Neural cell (in vitro differentiated cells): ENCODE results near the gene EPB42. TPM values are rescaled to one million over a fixed set of nuclear protein-coding genes. Genes with fewer than 3 reads are reported as not detected.
"Not testable (repeated sequence)": the region's sequence is repeated elsewhere in the genome, so short reads cannot be mapped to it uniquely, and the experiment has no call there.

Experiments
- H2AFZ ChIP-seq: fragments of 200-600, 300-800 bp; sonication (generic), shearing (Covaris generic); 2 replicates; pipeline ENCODE4 v1.6.0; 2014; ENCODE audit warnings: low read depth, mild to moderate bottlenecking, antibody characterized with exemption, low read length, moderate library complexity
- H3F3A ChIP-seq: fragments of 200-600 bp; shearing (Covaris generic); 2 replicates; pipeline ENCODE4 v1.6.1; 2016; ENCODE audit warnings: mild to moderate bottlenecking, moderate library complexity, mixed read lengths, antibody characterized with exemption, low read length; ENCODE audit not compliant: insufficient read depth, poor library complexity, severe bottlenecking
- H3K27ac ChIP-seq: fragments of 200-600, 300-800 bp; sonication (generic), shearing (Covaris generic); 2 replicates; pipeline ENCODE4 v1.5.1; 2014; ENCODE audit warnings: mild to moderate bottlenecking, low read length, moderate library complexity
- H3K27me3 ChIP-seq: fragments of 300-800, 200-600 bp; sonication (generic), shearing (Covaris generic); 2 replicates; pipeline ENCODE4 v1.6.0; 2014; ENCODE audit warnings: mild to moderate bottlenecking, low read depth, low read length, moderate library complexity; ENCODE audit not compliant: insufficient read depth
- H3K36me3 ChIP-seq: fragments of 300-800, 200-600 bp; sonication (generic), shearing (Covaris generic); 2 replicates; pipeline ENCODE4 v1.5.1; 2014; ENCODE audit warnings: mild to moderate bottlenecking, antibody characterized with exemption, low read length, moderate library complexity; ENCODE audit not compliant: insufficient read depth
- H3K4me2 ChIP-seq: fragments of 300-800, 200-600 bp; sonication (generic), shearing (Covaris generic); 2 replicates; pipeline ENCODE4 v1.6.0; 2014; ENCODE audit warnings: mild to moderate bottlenecking, low read length
- H3K4me3 ChIP-seq: fragments of 300-800, 200-600 bp; sonication (generic), shearing (Covaris generic); 2 replicates; pipeline ENCODE4 v1.5.1; 2014; ENCODE audit warnings: mild to moderate bottlenecking, low read length, moderate library complexity
- H3K79me2 ChIP-seq: fragments of 200-600 bp; shearing (Covaris generic); replicated peaks from 2 replicates; pipeline ENCODE4 v1.6.0; 2014; ENCODE audit warnings: mild to moderate bottlenecking, low read length, moderate library complexity; ENCODE audit not compliant: insufficient read depth
- H3K9ac ChIP-seq: fragments of 300-800, 200-600 bp; sonication (generic), shearing (Covaris generic); 2 replicates; pipeline ENCODE4 v1.6.1; 2016; ENCODE audit warnings: mild to moderate bottlenecking, low read length, mixed read lengths
- H3K9me2 ChIP-seq: fragments of 200-600 bp; shearing (Covaris generic); 2 replicates; pipeline ENCODE4 v1.6.1; 2016; ENCODE audit warnings: mild to moderate bottlenecking, low read length, mixed read lengths; ENCODE audit not compliant: insufficient read depth
- H3K9me3 ChIP-seq: fragments of 200-600, 300-800 bp; sonication (generic), shearing (Covaris generic); 2 replicates; pipeline ENCODE4 v1.6.1; 2016; ENCODE audit warnings: mild to moderate bottlenecking, mixed run types, low read length, moderate library complexity, mixed read lengths
- H4K20me1 ChIP-seq: fragments of 200-600 bp; shearing (Covaris generic); 2 replicates; pipeline ENCODE4 v1.6.1; 2016; ENCODE audit warnings: mild to moderate bottlenecking, mixed run types; ENCODE audit not compliant: insufficient read depth
- CTCF ChIP-seq: fragments of 450-650 bp; IDR thresholded peaks from 2 replicates; pipeline ENCODE4 v1.5.1; 2014; ENCODE audit warnings: antibody characterized with exemption, mild to moderate bottlenecking, moderate library complexity; ENCODE audit not compliant: poor library complexity, severe bottlenecking
- EP300 ChIP-seq: fragments of 450-650 bp; conservative IDR thresholded peaks from 2 replicates; pipeline ENCODE4 v1.6.1; 2014; ENCODE audit warnings: antibody characterized with exemption, mild to moderate bottlenecking, moderate library complexity; ENCODE audit not compliant: poor library complexity, severe bottlenecking
- EZH2 ChIP-seq: fragments of 200-600, 300-800 bp; shearing (Covaris generic), sonication (generic); IDR thresholded peaks from 2 replicates; pipeline ENCODE4 v1.6.1; 2014; ENCODE audit warnings: antibody characterized with exemption, low read length, borderline replicate concordance, mild to moderate bottlenecking; ENCODE audit not compliant: insufficient read depth, poor library complexity, severe bottlenecking
- MXI1 ChIP-seq: fragments of 450-650 bp; conservative IDR thresholded peaks from 2 replicates; pipeline ENCODE4 v1.6.1; 2014; ENCODE audit warnings: antibody characterized with exemption, mild to moderate bottlenecking; ENCODE audit not compliant: poor library complexity, severe bottlenecking
- POLR2AphosphoS5 ChIP-seq: IDR thresholded peaks from 2 replicates; pipeline ENCODE4 v1.6.1; 2012
- RAD21 ChIP-seq: fragments of 450-650 bp; conservative IDR thresholded peaks from 2 replicates; pipeline ENCODE4 v1.6.1; 2014; ENCODE audit warnings: antibody characterized with exemption, mild to moderate bottlenecking, moderate library complexity
- REST ChIP-seq: IDR thresholded peaks from 2 replicates; pipeline ENCODE4 v1.6.1; 2012; ENCODE audit warnings: borderline replicate concordance
- SMC3 ChIP-seq: fragments of 450-650 bp; conservative IDR thresholded peaks from 2 replicates; pipeline ENCODE4 v1.6.1; 2014; ENCODE audit warnings: antibody characterized with exemption, mild to moderate bottlenecking, moderate library complexity; ENCODE audit not compliant: poor library complexity
- TAF1 ChIP-seq: IDR thresholded peaks from 2 replicates; pipeline ENCODE4 v1.6.1; 2012; ENCODE audit warnings: low read depth
- polyA plus RNA-seq: library from polyadenylated mRNA; depleted of rRNA; stranded (reverse); fragments of >200 nt; gene quantifications from 2 replicates; pipeline ENCODE4 v1.2.3, GENCODE V29; 2014

EPB42 gene
- polyA plus RNA-seq, 1 donor from 2014 or later: not detected

- no peak for TF ChIP-seq EP300
- TF ChIP-seq SMC3: no peak
Measured at GRCh38 chr15:43169888-43170287, 50.9 kb downstream of the EPB42 start (continued).

GRCh38 chr15:43168192-43169107, 52.4 kb downstream of the EPB42 start:
- TF ChIP-seq EP300: no peak
- TF ChIP-seq MXI1: no peak
- TF ChIP-seq CTCF: no peak
- TF ChIP-seq SMC3: no peak
- no peak for TF ChIP-seq TAF1
- TF ChIP-seq REST: no peak
- TF ChIP-seq EZH2: no peak
- no peak for TF ChIP-seq RAD21
- no peak for TF ChIP-seq POLR2AphosphoS5

GRCh38 chr15:43167261-43167660, 53.6 kb downstream of the EPB42 start:
- H3K9ac ChIP-seq, H3K36me3 ChIP-seq, H3K9me2 ChIP-seq, H3K79me2 ChIP-seq, H3K27ac ChIP-seq, H4K20me1 ChIP-seq, H3K4me2 ChIP-seq, H3K27me3 ChIP-seq, H3K4me3 ChIP-seq, H3F3A ChIP-seq, H2AFZ ChIP-seq, H3K9me3 ChIP-seq: not testable (repeated sequence)

More at GRCh38 chr15:43168192-43169107, 52.4 kb downstream of the EPB42 start:
- Histone ChIP-seq H3K79me2 (no peaks in the 10 kb centered on the region), H2AFZ (no peak overlapping the region), H3K27ac (no peak overlapping the region), H4K20me1 (no peaks in the 10 kb centered on the region), H3K9ac (no peak overlapping the region), H3K36me3 (no peaks in the 10 kb centered on the region), H3K9me2 (no peaks in the 10 kb centered on the region), H3K4me2 (no peak overlapping the region), H3F3A (no peaks in the 10 kb centered on the region), H3K9me3 (no peaks in the 10 kb centered on the region), H3K27me3 (no peaks in the 10 kb centered on the region), H3K4me3 (no peak overlapping the region)
